GM18868 (cell line): ENCODE measurements around the gene CIB4.

Experiments
- ATAC-seq: cut with Tn5 transposase; IDR thresholded peaks from one replicate; pipeline ENCODE4 v1.9.1; 2021; ENCODE audit warnings: mild to moderate bottlenecking, moderate library complexity; ENCODE audit not compliant: unreplicated experiment

Gene CIB4

GRCh38 chr2:26609205-26609631, 31.9 kb downstream of the CIB4 start:
- ATAC-seq, result no peak

- no peak for ATAC-seq
These were observed 32.6 kb downstream of the CIB4 start for GRCh38 chr2:26608557-26608956.

- no peak for ATAC-seq
These were observed 33.5 kb downstream of the CIB4 start for GRCh38 chr2:26607698-26608097.

- no peak for ATAC-seq
These were observed 34.3 kb downstream of the CIB4 start for GRCh38 chr2:26606847-26607190.

GRCh38 chr2:26605999-26606846, 34.9 kb downstream of the CIB4 start:
- no peak for ATAC-seq

GRCh38 chr2:26605195-26605998, 35.8 kb downstream of the CIB4 start:
- no peak for ATAC-seq

GRCh38 chr2:26602575-26602974, 38.6 kb downstream of the CIB4 start:
- no peak for ATAC-seq

GRCh38 chr2:26599387-26599786, 41.8 kb downstream of the CIB4 start:
- no peak for ATAC-seq

GRCh38 chr2:26598996-26599373, 42.2 kb downstream of the CIB4 start:
- ATAC-seq, result no peak

- ATAC-seq, result no peak
These were observed 42.7 kb downstream of the CIB4 start for GRCh38 chr2:26598336-26598995.

GRCh38 chr2:26597197-26597596, 44.0 kb downstream of the CIB4 start:
- ATAC-seq, result no peak

- ATAC-seq, result no peak
These were observed 46.0 kb downstream of the CIB4 start for GRCh38 chr2:26595146-26595545.

- no peak for ATAC-seq
These were observed 49.3 kb downstream of the CIB4 start for GRCh38 chr2:26591619-26592505.

- no peak for ATAC-seq
These were observed 50.1 kb downstream of the CIB4 start for GRCh38 chr2:26590980-26591618.

GRCh38 chr2:26590508-26590907, 50.7 kb downstream of the CIB4 start:
- ATAC-seq, result no peak

GRCh38 chr2:26588576-26588975, 52.6 kb downstream of the CIB4 start:
- no peak for ATAC-seq

- ATAC-seq, result no peak
These were observed 53.2 kb downstream of the CIB4 start for GRCh38 chr2:26587994-26588393.

GRCh38 chr2:26585966-26586365, 55.2 kb downstream of the CIB4 start:
- ATAC-seq, result no peak

GRCh38 chr2:26585100-26585499, 56.1 kb downstream of the CIB4 start:
- no peak for ATAC-seq

GRCh38 chr2:26584656-26585055, 56.5 kb downstream of the CIB4 start:
- ATAC-seq, result no peak
